Uterus (tissue), 4 donors: ENCODE results near the gene GPR141. TPM values are rescaled to one million over a fixed set of nuclear protein-coding genes. Genes with fewer than 3 reads are reported as not detected.

Experiments used
- DNase-seq, 2 donors: peaks; one replicate each; pipeline ENCODE4 v3.0.0-alpha.2; 2019 to 2020
- H3K27ac ChIP-seq, 2 donors: fragments of 200-600 bp; sonication (generic); 1 replicate in 1 of 2; 2 replicates in 1 of 2; pipeline ENCODE4 v1.5.1; 2016 to 2018
- H3K27me3 ChIP-seq, 2 donors: fragments of 200-600 bp; sonication (generic); one replicate each; pipeline ENCODE4 v1.5.1; 2018 to 2019; ENCODE audit warnings: control low read depth in 1 of 2
- H3K36me3 ChIP-seq, 2 donors: fragments of 200-600 bp; sonication (generic); one replicate each; pipeline ENCODE4 v1.5.1; 2019; ENCODE audit warnings: control low read depth in 1 of 2
- H3K4me1 ChIP-seq, 2 donors: fragments of 200-600 bp; sonication (generic); one replicate each; pipeline ENCODE4 v1.5.1; 2018 to 2019; ENCODE audit warnings: control low read depth in 1 of 2
- H3K4me3 ChIP-seq, 2 donors: fragments of 200-600 bp; sonication (generic); 1 replicate in 1 of 2; 2 replicates in 1 of 2; pipeline ENCODE4 v1.5.1; 2018 to 2019; ENCODE audit warnings: mild to moderate bottlenecking in 1 of 2
- H3K9me3 ChIP-seq, 2 donors: fragments of 200-600 bp; sonication (generic); one replicate each; pipeline ENCODE4 v1.5.1; 2019; ENCODE audit warnings: control low read depth in 1 of 2
- CTCF ChIP-seq, 4 experiments: fragments of 200-600 bp in 2 of 4; fragments of 450-650 bp in 2 of 4; sonication (generic) in 2 of 4; IDR thresholded peaks; one replicate each; pipeline ENCODE4 v1.5.1; 2016 to 2019; ENCODE audit warnings: antibody characterized with exemption in 4 of 4, mild to moderate bottlenecking in 2 of 4, moderate library complexity in 1 of 4
- POLR2A ChIP-seq, 2 donors: fragments of 450-650 bp; IDR thresholded peaks; one replicate each; pipeline ENCODE4 v1.6.1; 2016; ENCODE audit warnings: antibody characterized with exemption in 2 of 2, mild to moderate bottlenecking in 1 of 2, moderate library complexity in 1 of 2
- intact Hi-C: fragments of 100-400 bp; cut with DNase I; formaldehyde crosslinking; loops from one replicate; pipeline ENCODE4 v1.15.1; 2023; ENCODE audit warnings: low total_unique reads
- total RNA-seq, 4 donors: library from RNA; depleted of rRNA in 3 of 4; stranded (reverse); fragments of >200 nt in 3 of 4; gene quantifications; one replicate each; pipeline versions ENCODE4 v1.1.0 to v1.2.4, GENCODE V29; 2014 to 2023
- donor health status: DM: yes; HTN: yes; CAD: no.

Gene GPR141
- total RNA-seq, 4 donors from 2014 or later, result 0.58 to 1.8 TPM; not detected in 2

GRCh38 chr7:37645282-37646050 is 38.1 kb upstream of the GPR141 start:
- H3K27me3 ChIP-seq, result no peaks in the 10 kb centered on the region
- no peak overlapping the region for H3K27ac ChIP-seq
- no peaks in the 10 kb centered on the region for H3K4me1 ChIP-seq
- no peak overlapping the region for H3K4me3 ChIP-seq
- H3K36me3 ChIP-seq, result no peaks in the 10 kb centered on the region
- TF ChIP-seq CTCF (IDR thresholded peaks at IDR 0.05) (no peak), POLR2A (IDR thresholded peaks at IDR 0.05) (no peak)
- DNase-seq, result no peak
- intact Hi-C loops, result no loop called here
- no peaks in the 10 kb centered on the region for H3K9me3 ChIP-seq

- no peaks in the 10 kb centered on the region for H3K36me3 ChIP-seq
- H3K27ac ChIP-seq, result no peak overlapping the region
- no peaks in the 10 kb centered on the region for H3K27me3 ChIP-seq
- DNase-seq, result no peak
- no peaks in the 10 kb centered on the region for H3K9me3 ChIP-seq
- TF ChIP-seq CTCF (IDR thresholded peaks at IDR 0.05) (no peak), POLR2A (IDR thresholded peaks at IDR 0.05) (no peak)
- H3K4me1 ChIP-seq, result no peaks in the 10 kb centered on the region
- intact Hi-C loops, result no loop called here
- H3K4me3 ChIP-seq, result no peak overlapping the region
Observed at GRCh38 chr7:37656913-37657530, 26.5 kb upstream of the GPR141 start.

GRCh38 chr7:37657816-37658215 is 25.8 kb upstream of the GPR141 start:
- TF ChIP-seq CTCF (IDR thresholded peaks at IDR 0.05) (no peak), POLR2A (IDR thresholded peaks at IDR 0.05) (no peak)
- Histone ChIP-seq H3K36me3 (no peaks in the 10 kb centered on the region), H3K9me3 (no peaks in the 10 kb centered on the region), H3K4me3 (no peak overlapping the region), H3K4me1 (no peaks in the 10 kb centered on the region), H3K27ac (no peak overlapping the region), H3K27me3 (no peaks in the 10 kb centered on the region)
- intact Hi-C loops, result no loop called here
- DNase-seq, result no peak

- Histone ChIP-seq H3K4me3 (no peak overlapping the region), H3K9me3 (no peaks in the 10 kb centered on the region), H3K36me3 (no peaks in the 10 kb centered on the region), H3K27me3 (no peaks in the 10 kb centered on the region), H3K27ac (no peak overlapping the region), H3K4me1 (no peaks in the 10 kb centered on the region)
- DNase-seq, result no peak
- intact Hi-C loops, result no loop called here
- TF ChIP-seq POLR2A (IDR thresholded peaks at IDR 0.05) (no peak), CTCF (IDR thresholded peaks at IDR 0.05) (no peak)
Observed at GRCh38 chr7:37659971-37660565, 23.5 kb upstream of the GPR141 start.

GRCh38 chr7:37660614-37661013 is 23.0 kb upstream of the GPR141 start:
- Histone ChIP-seq H3K4me3 (no peak overlapping the region), H3K36me3 (no peaks in the 10 kb centered on the region), H3K27ac (no peak overlapping the region), H3K27me3 (no peaks in the 10 kb centered on the region), H3K4me1 (no peaks in the 10 kb centered on the region), H3K9me3 (no peaks in the 10 kb centered on the region)
- no peak for DNase-seq
- TF ChIP-seq POLR2A (IDR thresholded peaks at IDR 0.05) (no peak), CTCF (IDR thresholded peaks at IDR 0.05) (no peak)
- intact Hi-C loops, result no loop called here
